COLO668 (cell line): ENCODE measurements around the gene ULK4.
A peak's percentile ranks its signal among the peaks of the same experiment; 100 is the strongest.

Source experiments
- DNase-seq: peaks from one replicate; lab custom pipeline; 2025; ENCODE audit not compliant: unreplicated experiment; lab: John Stamatoyannopoulos, UW

The ULK4 gene

GRCh38 chr3:41277790-41278465 is 684.0 kb downstream of the ULK4 start:
- DNase-seq, result no peak

GRCh38 chr3:41276191-41276590 is 685.7 kb downstream of the ULK4 start:
- no peak for DNase-seq

DNA sequence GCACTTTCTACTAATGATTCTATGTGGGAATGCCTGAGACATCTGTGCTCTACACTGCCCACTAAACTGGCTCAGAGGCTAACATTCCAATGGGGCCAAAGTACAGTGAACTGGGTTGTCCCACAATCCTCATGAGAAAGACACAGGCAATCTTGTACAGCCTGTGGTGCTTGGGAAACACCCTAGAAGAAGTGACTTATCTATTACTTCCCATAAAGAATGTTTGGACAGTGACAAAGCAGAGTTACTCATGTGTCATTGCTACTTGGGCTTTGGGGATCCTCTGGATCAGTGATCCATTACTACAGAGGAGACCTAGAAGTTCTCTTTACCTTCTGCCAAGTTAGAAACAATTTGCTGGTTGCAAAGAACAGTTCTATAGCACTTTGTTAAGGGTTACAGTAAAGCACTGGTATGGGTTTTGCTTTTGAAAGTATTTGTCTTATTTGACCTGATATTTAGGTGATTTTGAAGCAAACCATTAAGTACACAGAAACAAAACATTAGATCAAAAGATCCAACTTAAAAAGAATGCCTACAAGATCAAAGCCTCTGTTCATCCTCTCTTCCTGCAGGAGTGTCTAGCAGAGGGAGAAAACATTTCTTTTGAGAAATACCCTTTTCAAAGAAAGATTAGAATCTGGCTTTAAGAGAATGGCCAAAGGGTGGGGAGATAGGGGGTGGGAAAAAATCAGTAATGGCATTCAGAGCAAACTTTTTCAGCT is 686.8 kb downstream of the ULK4 start:
- DNase-seq, result no peak

DNA sequence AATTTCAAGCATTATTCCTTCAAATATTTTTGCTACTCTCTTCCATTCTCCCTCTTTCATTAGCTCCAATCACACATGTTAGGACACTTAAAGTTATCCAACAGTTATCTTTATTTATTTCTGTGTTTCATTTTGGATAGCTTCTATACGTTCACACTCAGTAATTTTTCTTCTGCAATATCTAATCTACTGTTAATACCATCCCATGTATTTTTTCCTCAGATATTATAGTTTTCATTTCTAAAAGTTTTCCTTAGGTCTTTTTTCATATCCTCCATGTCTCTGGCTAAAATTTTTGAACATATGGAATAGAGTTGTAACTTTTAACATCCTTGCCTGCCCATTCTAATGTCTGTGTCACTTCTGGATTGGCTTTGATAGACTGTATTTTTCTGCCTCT is 689.2 kb downstream of the ULK4 start:
- no peak for DNase-seq

- peak; percentile 63 for DNase-seq
Measured at GRCh38 chr3:41267975-41268640, 693.8 kb downstream of the ULK4 start.

GRCh38 chr3:41265823-41266273 is 696.1 kb downstream of the ULK4 start:
- DNase-seq, result no peak

DNA sequence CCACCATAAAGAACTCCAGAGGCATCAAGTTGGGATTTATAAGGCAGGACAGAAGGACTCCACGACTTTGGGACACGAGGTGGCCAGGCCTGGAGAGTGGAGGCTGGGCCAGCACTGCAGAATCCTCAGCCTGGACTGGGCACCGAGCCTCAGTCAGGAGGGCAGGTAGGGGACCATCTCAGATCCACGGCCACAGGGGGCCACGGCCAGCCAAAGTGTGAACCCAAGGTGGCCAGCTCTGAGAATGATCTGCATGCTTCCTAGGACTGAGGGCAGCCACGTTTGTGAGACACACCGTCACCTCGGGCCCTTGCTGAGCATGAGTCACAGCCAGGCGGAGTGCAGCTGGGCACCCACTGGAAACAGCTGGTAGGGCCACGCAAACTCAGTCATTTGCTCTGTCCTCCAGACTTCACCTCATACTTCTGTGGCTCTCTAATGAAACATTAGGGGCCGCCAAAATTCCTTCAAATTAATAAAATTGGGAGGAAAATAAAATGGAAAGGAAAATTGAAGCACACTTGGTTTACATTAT is 696.8 kb downstream of the ULK4 start:
- DNase-seq, result no peak

- DNase-seq, result no peak
Measured at GRCh38 chr3:41260063-41260450, 701.8 kb downstream of the ULK4 start.

DNA sequence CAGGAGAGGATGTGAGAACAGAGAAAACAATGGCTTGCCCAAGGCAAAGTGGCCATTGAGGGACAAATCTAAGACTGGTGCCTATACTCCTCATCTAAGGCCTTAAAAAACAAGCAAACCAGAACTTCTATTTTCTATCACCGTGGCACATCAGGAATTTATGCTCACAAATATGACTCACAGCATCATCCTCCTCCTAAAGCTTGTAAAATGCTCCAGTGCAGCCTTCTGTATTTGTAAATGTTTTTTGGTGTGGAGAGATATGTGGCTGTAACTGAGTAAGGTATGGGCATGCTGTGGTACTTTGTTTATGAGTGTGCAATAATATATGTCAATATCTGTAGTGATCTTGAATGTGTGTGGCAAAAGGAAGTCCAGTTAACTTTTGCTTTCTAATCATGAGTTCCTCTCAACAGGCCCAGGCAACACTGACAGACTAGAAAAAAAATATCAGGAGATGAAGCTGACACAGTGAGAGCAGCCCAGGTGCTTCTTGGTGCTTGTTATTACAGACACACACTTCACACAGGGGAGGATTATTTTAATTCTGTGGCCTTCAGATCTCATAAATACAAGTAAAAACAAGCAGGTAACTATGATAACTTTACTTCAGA is 702.3 kb downstream of the ULK4 start:
- no peak for DNase-seq

DNA sequence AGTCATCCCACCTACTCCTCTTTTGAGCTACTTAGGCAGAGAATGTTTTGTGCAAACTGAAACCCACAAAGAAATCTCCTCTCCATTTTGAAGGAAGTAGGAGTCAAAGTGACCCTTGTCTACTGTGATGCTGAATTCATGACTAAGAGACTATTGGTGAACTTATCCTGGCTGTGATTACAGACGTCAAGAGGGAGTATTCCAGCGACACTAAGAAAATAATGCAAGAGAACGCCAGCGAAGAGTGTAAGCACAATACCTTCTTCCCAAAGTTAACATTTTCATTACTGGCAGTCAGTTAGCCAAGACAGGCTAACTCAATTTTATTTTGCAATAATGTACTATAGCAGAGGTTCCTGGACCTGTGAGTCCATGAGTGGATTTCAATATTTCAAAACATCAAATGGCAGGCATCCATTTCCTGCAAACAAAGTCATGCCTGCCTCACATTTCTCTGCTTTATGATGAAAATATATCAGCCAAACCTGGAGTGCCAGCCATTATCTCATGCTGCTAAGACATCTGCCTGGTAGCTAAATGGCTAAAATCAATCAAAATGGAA is 703.6 kb downstream of the ULK4 start:
- DNase-seq, result no peak

GRCh38 chr3:41251593-41251992 is 710.3 kb downstream of the ULK4 start:
- no peak for DNase-seq

DNA sequence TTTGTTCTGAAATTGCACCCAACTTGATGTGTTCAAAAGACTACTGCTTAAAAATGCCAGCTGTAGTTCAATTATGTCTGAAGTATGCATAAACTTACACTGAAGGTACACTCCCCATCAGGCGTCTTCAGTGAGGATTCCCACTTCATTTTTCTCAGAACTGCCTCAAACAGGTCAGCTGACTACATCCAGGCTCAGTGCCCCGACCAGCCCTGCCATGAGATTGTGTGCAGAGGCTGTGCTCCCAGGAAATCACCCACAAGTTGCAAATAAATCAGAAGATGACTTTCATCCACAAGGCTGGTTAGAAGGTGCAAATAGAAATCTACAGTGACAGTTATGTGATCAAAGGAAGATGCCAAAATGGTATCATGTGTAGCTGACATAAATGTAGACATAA is 711.1 kb downstream of the ULK4 start:
- DNase-seq, result no peak

- DNase-seq, result no peak
Measured at GRCh38 chr3:41249318-41249717, 712.6 kb downstream of the ULK4 start.

- DNase-seq, result no peak
Measured at GRCh38 chr3:41248525-41248924, 713.4 kb downstream of the ULK4 start.

DNA sequence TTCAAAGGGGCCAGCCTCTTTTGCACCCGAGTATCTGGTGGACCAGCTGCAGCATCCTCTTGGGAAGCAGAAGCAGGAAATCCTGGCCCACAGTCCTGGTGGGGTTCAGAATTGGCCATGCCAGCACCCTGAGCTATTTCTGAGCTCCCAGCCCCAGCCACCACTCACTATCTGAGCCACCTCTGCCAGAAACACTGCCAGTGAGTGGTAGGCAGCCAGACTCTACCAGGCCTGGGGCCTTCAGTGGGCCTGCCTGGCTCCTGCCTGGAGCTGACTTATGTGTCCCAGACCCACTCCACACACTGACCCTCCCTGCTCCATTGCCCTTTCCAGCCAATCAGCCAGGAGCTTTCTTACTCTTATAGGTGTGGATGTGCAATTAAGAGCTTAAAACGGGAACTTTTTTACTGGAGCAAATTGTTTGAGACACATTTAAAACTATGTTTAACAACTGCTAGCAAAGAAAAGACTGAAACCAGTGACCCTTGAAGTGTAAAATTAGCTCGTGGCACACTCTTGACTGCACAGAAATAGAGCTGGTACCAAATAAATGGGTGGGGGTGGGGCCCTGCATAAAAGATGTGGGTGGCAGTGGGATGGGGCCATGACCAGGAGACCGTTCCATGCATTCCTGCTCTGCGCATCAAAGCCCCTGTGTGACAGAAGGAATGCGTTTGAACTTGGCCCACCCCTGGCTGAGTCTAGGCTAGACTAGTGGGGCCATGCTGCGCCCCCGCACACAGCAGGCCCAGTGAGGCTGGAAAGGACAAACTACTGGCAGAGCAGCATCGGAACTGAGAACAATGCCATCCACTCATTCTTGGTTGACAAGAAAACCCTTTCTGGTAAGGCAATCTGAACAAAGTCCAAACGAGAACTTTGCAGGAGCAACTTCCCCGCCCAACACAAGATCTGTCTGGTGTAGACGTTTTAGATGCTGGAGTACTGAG is 714.6 kb downstream of the ULK4 start:
- no peak for DNase-seq

DNA sequence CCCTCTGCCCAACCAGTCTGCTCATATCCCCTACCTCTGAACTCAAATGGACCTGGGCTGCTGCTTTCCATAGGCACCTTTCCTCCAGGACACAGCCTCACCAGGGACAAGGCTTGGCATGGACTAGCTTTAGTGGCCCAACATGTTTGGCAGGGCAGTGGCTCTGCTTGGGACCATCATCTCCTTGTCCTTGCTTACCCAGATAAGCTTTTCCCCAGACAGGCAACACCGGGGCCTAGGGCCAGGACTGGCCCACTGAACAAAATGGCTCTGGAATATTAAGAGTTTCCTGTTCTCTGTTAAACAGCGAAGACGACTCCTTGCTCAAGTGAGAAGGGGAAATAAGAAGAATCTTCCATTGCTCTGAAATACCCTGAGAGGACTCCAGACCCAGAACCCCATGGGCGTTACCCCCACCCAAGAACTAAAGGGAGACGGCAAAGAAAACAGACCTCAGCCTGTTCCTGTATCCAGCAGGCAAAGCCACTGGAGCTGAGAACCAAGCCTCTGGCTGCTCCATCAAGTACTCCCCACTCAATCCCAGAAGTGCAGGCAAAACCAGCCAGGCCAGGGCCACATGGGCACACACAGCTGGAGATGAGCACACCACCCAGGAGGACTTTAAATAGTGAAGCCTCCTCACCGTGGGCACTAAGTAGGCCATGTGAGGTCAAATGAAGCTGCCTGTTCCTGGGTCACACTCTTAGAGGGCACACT is 717.1 kb downstream of the ULK4 start:
- no peak for DNase-seq

GRCh38 chr3:41243183-41243582 is 718.7 kb downstream of the ULK4 start:
- no peak for DNase-seq

DNA sequence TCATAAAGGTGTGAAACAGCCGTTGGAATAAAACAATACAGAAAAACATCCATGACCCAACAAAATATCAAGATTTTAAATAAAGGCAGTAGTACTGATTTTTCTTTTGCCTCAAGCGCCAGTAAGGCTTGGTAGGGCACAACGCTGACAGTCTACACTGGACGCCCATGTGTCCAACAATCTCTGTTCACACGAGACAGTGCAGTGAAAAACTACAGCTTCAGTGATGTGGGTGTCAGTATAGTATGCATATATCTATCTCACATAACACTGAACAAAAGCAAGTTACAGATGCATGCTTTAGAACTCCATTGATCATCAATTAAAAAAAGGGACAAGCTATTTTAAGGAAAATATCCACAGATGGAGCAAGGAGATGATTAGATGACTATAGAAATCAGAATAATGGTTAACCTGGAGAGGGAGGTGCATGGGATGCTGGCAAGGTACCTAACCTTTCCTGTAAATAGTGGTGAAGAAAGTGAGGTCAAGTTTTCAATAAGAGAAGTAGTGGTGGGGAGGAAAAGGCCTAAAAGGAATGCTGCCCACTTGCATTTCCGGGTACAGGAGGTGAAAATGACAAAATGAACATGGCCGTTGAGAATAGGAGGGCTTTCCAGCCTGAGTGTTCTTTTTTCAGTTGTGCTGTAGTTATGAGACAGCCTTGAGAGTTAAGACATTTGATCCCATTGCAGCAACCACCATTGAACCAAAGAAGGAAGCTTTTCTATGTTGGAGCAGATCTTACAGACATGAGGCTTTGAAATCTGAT is 719.9 kb downstream of the ULK4 start:
- no peak for DNase-seq

DNA sequence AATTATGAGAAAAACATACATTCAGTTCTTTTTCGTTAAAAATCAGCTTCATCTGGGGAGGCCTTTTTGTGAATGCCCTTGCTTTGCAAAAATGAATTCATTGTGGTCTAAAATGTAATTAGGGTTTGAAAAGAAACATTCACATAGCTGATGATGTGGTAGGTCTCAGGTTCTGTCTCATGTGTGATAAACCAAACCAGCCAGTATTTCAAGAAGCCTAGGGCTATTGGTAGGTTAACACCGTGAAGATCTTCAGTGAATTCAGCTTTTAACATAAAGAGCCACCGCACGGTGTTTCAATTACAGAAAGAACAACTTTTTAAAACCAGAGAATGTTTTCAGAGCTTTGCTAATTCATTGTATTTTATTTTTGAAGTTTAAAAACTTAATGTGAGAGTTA is 720.7 kb downstream of the ULK4 start:
- no peak for DNase-seq
